NCI-H146 treated with DMSO at 0.1 percent for 48 hours (cell line): ENCODE results near the gene FGGY.
"Not testable (repeated sequence)": the region's sequence is repeated elsewhere in the genome, so short reads cannot be mapped to it uniquely, and the experiment has no call there.

ENCODE experiments used
- DNase-seq: peaks from one replicate; lab custom pipeline; 2025; ENCODE audit not compliant: unreplicated experiment; lab: John Stamatoyannopoulos, UW

Gene FGGY

GRCh38 chr1:59718064-59718988 lies 421.4 kb downstream of the FGGY start:
- no peak for DNase-seq

- DNase-seq: no peak
Observed at GRCh38 chr1:59718989-59719360, 422.1 kb downstream of the FGGY start.

GRCh38 chr1:59720326-59721115 lies 423.6 kb downstream of the FGGY start:
- DNase-seq: no peak

GRCh38 chr1:59730302-59730701 lies 433.4 kb downstream of the FGGY start:
- no peak for DNase-seq

GRCh38 chr1:59730759-59731478 lies 434.0 kb downstream of the FGGY start:
- DNase-seq: no peak

- no peak for DNase-seq
Observed at GRCh38 chr1:59731591-59731990, 434.7 kb downstream of the FGGY start.

- DNase-seq: no peak
Observed at GRCh38 chr1:59732214-59732955, 435.5 kb downstream of the FGGY start.

GRCh38 chr1:59733443-59734141 lies 436.7 kb downstream of the FGGY start:
- DNase-seq: no peak

GRCh38 chr1:59735927-59736326 lies 439.0 kb downstream of the FGGY start:
- DNase-seq: not testable (repeated sequence)

GRCh38 chr1:59736744-59737143 lies 439.9 kb downstream of the FGGY start:
- DNase-seq: no peak

GRCh38 chr1:59737638-59738037 lies 440.7 kb downstream of the FGGY start:
- no peak for DNase-seq

- DNase-seq: peak; percentile 61
Observed at GRCh38 chr1:59738152-59738551, 441.3 kb downstream of the FGGY start.

- DNase-seq: no peak
Observed at GRCh38 chr1:59738591-59739015, 441.7 kb downstream of the FGGY start.

- DNase-seq: no peak
Observed at GRCh38 chr1:59739111-59739510, 442.2 kb downstream of the FGGY start.

- DNase-seq: no peak
Observed at GRCh38 chr1:59742526-59742925, 445.6 kb downstream of the FGGY start.

GRCh38 chr1:59743324-59744091 lies 446.6 kb downstream of the FGGY start:
- no peak for DNase-seq

GRCh38 chr1:59747420-59748024 lies 450.6 kb downstream of the FGGY start:
- DNase-seq: peak; percentile 63

GRCh38 chr1:59748123-59748522 lies 451.2 kb downstream of the FGGY start:
- no peak for DNase-seq
